ENCODE data around the gene POMGNT2.

Gene POMGNT2

DNA sequence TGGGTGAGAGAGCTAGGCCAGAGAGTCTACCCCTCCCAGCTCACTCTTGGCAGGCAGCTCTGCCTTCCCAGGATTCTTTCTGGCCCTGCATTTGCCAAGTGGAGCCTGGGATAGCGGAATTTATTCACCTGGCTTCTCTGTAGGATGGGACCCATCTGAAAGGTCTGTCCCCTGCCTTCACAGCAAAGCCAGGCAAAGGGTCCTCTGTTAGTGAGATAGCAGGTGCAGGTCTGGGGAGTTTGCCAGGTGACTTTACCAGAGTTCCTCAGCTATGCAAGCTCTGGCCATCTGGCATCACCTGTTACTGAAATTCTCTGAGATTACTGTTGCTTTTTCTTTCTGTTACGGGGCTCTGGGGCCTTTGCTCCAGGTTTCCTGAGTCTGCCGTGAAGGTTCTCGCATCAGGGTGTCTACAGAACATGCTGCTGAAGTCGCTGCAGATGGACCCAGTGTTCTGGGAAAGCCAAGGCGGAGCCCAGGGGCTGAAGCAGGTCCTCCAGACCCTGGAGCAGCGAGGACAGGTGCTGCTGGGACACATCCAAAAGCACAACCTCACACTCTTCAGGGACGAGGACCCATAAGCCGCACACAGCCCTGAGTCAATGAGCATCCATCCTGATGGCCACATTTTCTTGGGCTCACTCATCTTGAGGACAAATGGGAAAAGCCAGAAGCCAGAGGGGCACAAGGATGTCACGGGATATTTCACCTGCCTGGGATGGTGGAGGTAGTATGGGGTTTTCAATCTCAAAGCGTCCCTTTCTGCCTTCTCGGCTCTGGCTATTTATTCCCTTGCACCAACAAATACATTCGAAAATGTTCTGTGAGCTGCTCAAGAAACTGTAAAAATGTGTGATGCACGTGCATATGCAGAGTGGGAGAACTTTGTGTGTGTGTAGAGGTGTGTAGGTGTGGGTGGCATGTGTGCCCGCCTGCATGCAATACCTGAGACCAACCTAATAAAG lies 49.8 kb downstream of the POMGNT2 start:
- no peak for TF ChIP-seq EZH2 (IDR thresholded peaks at IDR 0.05; ENCODE audit: borderline replicate concordance, low read length)
- TF ChIP-seq, protein P1, sequence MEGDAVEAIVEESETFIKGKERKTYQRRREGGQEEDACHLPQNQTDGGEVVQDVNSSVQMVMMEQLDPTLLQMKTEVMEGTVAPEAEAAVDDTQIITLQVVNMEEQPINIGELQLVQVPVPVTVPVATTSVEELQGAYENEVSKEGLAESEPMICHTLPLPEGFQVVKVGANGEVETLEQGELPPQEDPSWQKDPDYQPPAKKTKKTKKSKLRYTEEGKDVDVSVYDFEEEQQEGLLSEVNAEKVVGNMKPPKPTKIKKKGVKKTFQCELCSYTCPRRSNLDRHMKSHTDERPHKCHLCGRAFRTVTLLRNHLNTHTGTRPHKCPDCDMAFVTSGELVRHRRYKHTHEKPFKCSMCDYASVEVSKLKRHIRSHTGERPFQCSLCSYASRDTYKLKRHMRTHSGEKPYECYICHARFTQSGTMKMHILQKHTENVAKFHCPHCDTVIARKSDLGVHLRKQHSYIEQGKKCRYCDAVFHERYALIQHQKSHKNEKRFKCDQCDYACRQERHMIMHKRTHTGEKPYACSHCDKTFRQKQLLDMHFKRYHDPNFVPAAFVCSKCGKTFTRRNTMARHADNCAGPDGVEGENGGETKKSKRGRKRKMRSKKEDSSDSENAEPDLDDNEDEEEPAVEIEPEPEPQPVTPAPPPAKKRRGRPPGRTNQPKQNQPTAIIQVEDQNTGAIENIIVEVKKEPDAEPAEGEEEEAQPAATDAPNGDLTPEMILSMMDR (IDR thresholded peaks at IDR 0.05; ENCODE audit: low read length), result no peak
- Histone ChIP-seq H3K36me3 (ENCODE audit: insufficient read depth, low read length) (no peaks in the 10 kb centered on the region), H3K9me3 (ENCODE audit: low read length) (no peaks in the 10 kb centered on the region), H3K9ac (ENCODE audit: low read length) (no peak overlapping the region), H2AFZ (ENCODE audit: low read length) (no peak overlapping the region), H3K4me2 (ENCODE audit: low read length) (no peak overlapping the region), H3K4me1 (ENCODE audit: insufficient read depth, low read length, severe bottlenecking) (no peaks in the 10 kb centered on the region), H3K27me3 (ENCODE audit: insufficient read depth, low read length) (no peaks in the 10 kb centered on the region), H3K27ac (ENCODE audit: low read depth, low read length, poor library complexity, severe bottlenecking) (no peak overlapping the region), H3K4me3 (ENCODE audit: low read depth, low read length, poor library complexity, severe bottlenecking) (no peak overlapping the region), H3K9me2 (ENCODE audit: low read depth, low read length) (no peaks in the 10 kb centered on the region), H3F3A (ENCODE audit: insufficient read depth, low read length) (no peaks in the 10 kb centered on the region), H4K20me1 (ENCODE audit: insufficient read depth, low read length) (no peaks in the 10 kb centered on the region), H3K79me2 (ENCODE audit: insufficient read depth, low read length) (no peaks in the 10 kb centered on the region)

DNA sequence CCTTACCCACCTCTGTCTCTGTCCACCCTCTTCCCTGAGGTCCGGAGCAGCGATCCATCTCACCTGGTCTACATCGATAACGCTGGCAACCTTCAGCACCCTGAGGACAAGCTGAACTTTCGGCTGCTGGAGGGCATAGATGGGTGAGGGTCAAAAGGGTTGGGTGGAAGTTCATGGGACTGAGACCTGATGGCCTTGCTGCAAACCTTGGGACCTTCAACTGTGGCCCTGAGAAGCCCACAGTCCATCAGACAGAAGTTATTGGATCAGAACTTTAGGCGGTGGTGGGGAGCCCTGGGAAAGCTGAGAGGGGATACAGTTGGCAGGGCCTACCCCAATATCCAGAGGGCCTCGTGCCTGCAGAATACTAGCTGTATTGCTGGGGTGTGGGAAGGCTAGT lies 50.5 kb downstream of the POMGNT2 start:
- no peak overlapping the region for H3K9ac ChIP-seq (ENCODE audit: low read length)
- no peak overlapping the region for H2AFZ ChIP-seq (ENCODE audit: low read length)
- no peaks in the 10 kb centered on the region for H3K9me2 ChIP-seq (ENCODE audit: low read depth, low read length)
- no peaks in the 10 kb centered on the region for H3K4me1 ChIP-seq (ENCODE audit: insufficient read depth, low read length, severe bottlenecking)
- no peaks in the 10 kb centered on the region for H3K36me3 ChIP-seq (ENCODE audit: insufficient read depth, low read length)
- H3K4me2 ChIP-seq (ENCODE audit: low read length), result no peak overlapping the region
- no peaks in the 10 kb centered on the region for H3K9me3 ChIP-seq (ENCODE audit: low read length)
- H4K20me1 ChIP-seq (ENCODE audit: insufficient read depth, low read length), result no peaks in the 10 kb centered on the region
- TF ChIP-seq, protein P1 (IDR thresholded peaks at IDR 0.05; ENCODE audit: low read length), result no peak
- no peak for TF ChIP-seq EZH2 (IDR thresholded peaks at IDR 0.05; ENCODE audit: borderline replicate concordance, low read length)
- no peaks in the 10 kb centered on the region for H3F3A ChIP-seq (ENCODE audit: insufficient read depth, low read length)
- H3K27ac ChIP-seq (ENCODE audit: low read depth, low read length, poor library complexity, severe bottlenecking), result no peak overlapping the region
- no peaks in the 10 kb centered on the region for H3K79me2 ChIP-seq (ENCODE audit: insufficient read depth, low read length)
- no peak overlapping the region for H3K4me3 ChIP-seq (ENCODE audit: low read depth, low read length, poor library complexity, severe bottlenecking)
- no peaks in the 10 kb centered on the region for H3K27me3 ChIP-seq (ENCODE audit: insufficient read depth, low read length)

DNA sequence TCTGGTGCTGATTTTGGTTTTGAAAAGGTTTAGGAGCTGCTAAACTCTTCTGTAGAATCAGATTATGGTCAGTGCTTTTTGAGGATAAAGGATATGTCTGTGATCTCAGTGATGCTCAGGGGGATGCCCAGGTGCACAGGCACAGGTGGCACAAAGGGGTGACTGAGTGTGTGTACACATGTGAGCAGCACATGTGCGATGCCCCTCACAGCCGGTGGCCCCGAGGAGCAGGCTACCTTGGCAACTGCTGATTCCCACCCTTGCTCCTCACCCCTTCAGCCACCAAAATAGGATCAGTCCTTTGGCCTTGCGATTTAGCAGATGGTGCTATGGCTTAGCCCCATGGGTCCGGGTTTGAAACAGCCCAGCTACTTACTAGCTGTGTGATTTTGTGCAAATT lies 51.1 kb downstream of the POMGNT2 start:
- Histone ChIP-seq H3K27me3 (ENCODE audit: insufficient read depth, low read length) (no peaks in the 10 kb centered on the region), H3K4me2 (ENCODE audit: low read length) (no peak overlapping the region), H3K36me3 (ENCODE audit: insufficient read depth, low read length) (no peaks in the 10 kb centered on the region), H3K4me1 (ENCODE audit: insufficient read depth, low read length, severe bottlenecking) (no peaks in the 10 kb centered on the region), H3K9ac (ENCODE audit: low read length) (no peak overlapping the region), H3K9me2 (ENCODE audit: low read depth, low read length) (no peaks in the 10 kb centered on the region), H3K4me3 (ENCODE audit: low read depth, low read length, poor library complexity, severe bottlenecking) (no peak overlapping the region), H4K20me1 (ENCODE audit: insufficient read depth, low read length) (no peaks in the 10 kb centered on the region), H3K9me3 (ENCODE audit: low read length) (0 out of 2 replicates have a peak, but pooled peaks cover 2% of the 10 kb centered on the region), H2AFZ (ENCODE audit: low read length) (no peak overlapping the region), H3K79me2 (ENCODE audit: insufficient read depth, low read length) (no peaks in the 10 kb centered on the region), H3K27ac (ENCODE audit: low read depth, low read length, poor library complexity, severe bottlenecking) (no peak overlapping the region), H3F3A (ENCODE audit: insufficient read depth, low read length) (no peaks in the 10 kb centered on the region)
- TF ChIP-seq EZH2 (IDR thresholded peaks at IDR 0.05; ENCODE audit: borderline replicate concordance, low read length), result no peak
- TF ChIP-seq, protein P1 (IDR thresholded peaks at IDR 0.05; ENCODE audit: low read length), result no peak
